GM18867 (cell line): ENCODE results near the gene CTPS2.
"Not testable (repeated sequence)": the region's sequence is repeated elsewhere in the genome, so short reads cannot be mapped to it uniquely, and the experiment has no call there.

ENCODE experiments used
- ATAC-seq: cut with Tn5 transposase; IDR thresholded peaks from one replicate; pipeline ENCODE4 v1.9.1; 2021; ENCODE audit warnings: mild to moderate bottlenecking, moderate library complexity; ENCODE audit not compliant: unreplicated experiment

Gene CTPS2

GRCh38 chrX:16659321-16659720 is 53.1 kb downstream of the CTPS2 start:
- no peak for ATAC-seq

DNA sequence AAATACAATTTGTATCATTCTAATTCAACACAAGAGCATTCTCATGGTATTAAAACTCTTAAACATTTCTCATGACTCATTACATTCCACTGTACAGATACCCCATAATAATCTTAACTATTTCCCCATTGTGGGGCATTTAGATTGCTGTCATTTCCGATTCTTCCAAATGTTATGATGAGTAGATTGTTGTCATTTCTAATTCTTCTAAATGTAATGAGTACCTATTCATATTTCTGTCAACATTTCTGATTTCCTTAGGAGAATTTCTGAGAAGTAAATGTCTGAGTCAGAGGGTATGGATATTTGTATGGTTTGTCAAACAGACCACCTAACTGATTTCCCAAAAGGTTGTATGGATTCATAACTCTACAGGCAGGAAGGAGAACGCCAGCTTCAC is 54.2 kb downstream of the CTPS2 start:
- no peak for ATAC-seq

DNA sequence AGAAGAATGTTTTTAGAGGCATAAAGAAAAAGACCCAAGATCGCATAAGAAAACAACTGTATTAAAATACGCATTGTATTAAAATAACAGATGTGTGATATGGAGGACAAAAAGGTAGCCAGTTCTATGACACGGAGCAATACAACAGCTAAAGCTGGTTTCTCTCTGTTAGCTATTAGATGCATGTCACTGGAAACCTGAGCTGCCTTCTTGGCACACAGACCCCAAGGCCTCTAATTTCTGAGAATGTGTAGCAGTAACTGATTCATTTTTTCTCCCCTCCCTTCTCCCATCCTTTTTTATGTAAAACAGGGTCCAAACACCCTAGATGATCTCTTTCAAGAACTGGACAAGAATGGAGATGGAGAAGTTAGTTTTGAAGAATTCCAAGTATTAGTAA is 58.4 kb downstream of the CTPS2 start:
- ATAC-seq, result no peak

GRCh38 chrX:16653424-16653823 is 59.0 kb downstream of the CTPS2 start:
- no peak for ATAC-seq

GRCh38 chrX:16651391-16652024 is 61.0 kb downstream of the CTPS2 start:
- no peak for ATAC-seq

GRCh38 chrX:16649858-16650257 is 62.6 kb downstream of the CTPS2 start, which contains the start of gene S100G:
TSS of gene S100G (plus strand) at chrX:16650158. CDS start at chrX:16651007, 849 bp downstream.
- no peak for ATAC-seq

GRCh38 chrX:16646366-16647138 is 65.9 kb downstream of the CTPS2 start:
- no peak for ATAC-seq

- ATAC-seq, result no peak
Observed at GRCh38 chrX:16643176-16643575, 69.3 kb downstream of the CTPS2 start.

- ATAC-seq, result no peak
Observed at GRCh38 chrX:16640823-16641222, 71.6 kb downstream of the CTPS2 start.

- ATAC-seq, result no peak
Observed at GRCh38 chrX:16639966-16640365, 72.5 kb downstream of the CTPS2 start.

- no peak for ATAC-seq
Observed at GRCh38 chrX:16638533-16638932, 73.9 kb downstream of the CTPS2 start.

DNA sequence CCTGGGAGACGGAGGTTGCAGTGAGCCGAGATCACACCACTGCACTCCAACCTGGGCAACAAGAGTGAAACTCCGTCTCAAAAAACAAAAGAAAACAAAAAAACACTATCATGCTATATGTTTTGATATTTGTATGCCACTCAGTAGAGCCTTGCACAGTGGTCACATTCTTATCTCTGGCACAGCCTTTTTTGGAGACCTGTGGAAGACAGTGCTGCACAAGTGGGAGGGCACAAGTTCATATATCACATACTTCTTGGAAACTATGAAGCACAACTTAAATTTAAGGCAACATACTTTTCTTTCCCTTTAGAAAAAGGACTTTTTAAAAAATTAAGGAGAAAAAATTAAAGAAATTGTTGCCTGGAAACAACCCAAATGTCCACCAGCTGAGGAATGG is 76.9 kb downstream of the CTPS2 start:
- ATAC-seq, result no peak

- no peak for ATAC-seq
Observed at GRCh38 chrX:16635040-16635439, 77.4 kb downstream of the CTPS2 start.

DNA sequence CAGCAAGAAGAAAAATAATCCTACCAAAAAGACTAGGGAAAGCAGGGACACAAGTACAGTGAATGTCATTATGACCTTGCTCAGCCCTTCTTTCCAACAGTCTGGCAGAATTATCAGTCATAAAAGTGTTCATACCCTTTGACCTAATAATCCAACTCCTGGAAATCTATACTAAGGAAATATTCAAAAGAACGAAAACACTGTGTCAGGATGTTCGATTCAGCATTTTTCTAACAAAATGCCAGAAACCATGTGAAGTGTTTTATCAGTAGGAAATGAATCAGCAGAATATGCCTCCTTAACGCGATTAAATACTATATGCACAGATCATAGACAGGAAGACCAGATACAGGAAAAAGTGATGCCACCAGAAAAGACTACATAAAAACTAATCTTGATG is 78.7 kb downstream of the CTPS2 start:
- no peak for ATAC-seq

GRCh38 chrX:16629909-16630308 is 82.6 kb downstream of the CTPS2 start:
- ATAC-seq, result no peak

- no peak for ATAC-seq
Observed at GRCh38 chrX:16628946-16629595, 83.4 kb downstream of the CTPS2 start.

DNA sequence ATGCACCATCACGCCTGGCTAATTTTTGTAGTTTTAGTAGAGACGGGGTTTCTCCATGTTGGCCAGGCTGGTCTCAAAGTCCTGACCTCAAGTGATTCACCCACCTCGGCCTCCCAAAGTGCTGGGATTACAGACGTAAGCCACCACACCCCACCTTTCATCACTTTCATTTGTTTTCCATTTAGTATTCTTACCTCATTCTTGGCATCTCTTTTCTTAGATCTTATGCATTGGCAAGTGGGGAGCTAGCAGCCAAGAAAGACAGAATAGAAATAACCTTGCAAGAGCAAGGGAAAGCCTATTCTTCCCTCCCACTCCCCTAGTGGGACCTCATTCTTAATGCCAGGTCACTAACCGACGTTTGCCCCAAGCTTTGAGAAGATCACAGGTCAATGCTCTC is 84.0 kb downstream of the CTPS2 start:
- ATAC-seq, result not testable (repeated sequence)

GRCh38 chrX:16619024-16619423 is 93.4 kb downstream of the CTPS2 start:
- no peak for ATAC-seq

DNA sequence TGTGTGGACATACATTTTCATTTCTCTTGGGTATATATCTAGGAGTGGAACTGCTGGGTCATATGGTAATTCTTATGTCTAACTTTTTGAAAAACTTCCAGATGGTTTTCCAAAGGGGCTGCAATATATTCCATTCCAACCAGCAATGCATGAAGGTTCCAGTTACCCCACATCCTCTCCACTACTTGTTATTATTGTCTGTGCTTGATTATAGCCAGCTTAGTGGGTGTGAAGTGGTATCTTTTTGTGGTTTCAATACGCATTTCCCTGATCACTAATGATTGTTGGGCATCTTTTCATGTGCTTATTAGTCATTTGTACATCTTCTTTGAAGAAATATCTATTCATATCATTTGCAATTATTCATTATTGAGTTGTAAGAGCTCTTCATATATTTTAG is 94.0 kb downstream of the CTPS2 start:
- no peak for ATAC-seq

DNA sequence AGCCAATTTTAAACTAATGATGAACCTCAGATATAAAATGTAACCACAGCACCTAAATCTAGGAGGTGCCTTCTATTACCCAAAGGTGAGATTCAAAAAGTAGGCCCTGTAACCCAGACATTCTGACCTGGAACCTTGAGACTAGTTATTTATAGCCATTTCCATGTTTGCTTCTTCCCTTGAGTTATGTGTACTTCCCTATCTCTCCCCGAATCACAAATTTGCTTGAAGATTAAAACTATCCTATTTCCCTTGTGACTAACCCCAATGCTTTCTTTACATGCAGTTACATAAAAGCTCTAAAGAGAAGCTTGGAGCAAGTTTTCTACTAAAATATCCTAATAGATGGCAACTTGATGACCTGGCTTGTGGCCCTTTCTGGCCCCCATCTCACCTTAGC is 95.1 kb downstream of the CTPS2 start:
- ATAC-seq, result no peak

DNA sequence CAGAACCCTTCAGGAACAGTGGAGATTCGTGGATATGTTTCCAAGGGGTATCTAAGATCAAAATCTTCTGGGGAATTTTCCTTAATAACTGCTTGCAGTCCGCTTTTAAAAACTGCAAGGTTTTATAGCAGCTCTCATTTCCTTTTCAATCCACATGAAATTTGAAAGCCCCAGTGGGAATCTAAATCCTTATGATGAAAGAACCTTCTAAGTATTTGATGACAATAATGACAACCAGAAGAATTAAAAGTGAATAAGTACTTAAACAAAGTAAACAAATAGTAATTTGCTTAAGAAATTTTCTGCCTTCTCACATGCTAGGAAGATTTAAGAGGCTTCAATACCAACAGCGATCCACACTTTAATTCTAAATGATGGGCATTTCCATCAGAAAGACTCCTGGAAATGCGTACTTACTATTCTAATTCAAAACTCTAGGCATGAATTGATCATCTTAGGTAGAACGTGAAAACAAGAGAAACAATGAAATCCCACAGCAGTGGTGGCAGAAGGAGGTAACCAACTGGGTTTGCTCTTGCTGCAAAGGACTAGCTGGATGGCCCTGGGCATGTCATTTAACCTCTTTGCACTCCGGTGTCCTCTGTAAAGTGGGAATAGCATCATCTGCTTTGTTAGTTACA is 100.1 kb downstream of the CTPS2 start:
- no peak for ATAC-seq

DNA sequence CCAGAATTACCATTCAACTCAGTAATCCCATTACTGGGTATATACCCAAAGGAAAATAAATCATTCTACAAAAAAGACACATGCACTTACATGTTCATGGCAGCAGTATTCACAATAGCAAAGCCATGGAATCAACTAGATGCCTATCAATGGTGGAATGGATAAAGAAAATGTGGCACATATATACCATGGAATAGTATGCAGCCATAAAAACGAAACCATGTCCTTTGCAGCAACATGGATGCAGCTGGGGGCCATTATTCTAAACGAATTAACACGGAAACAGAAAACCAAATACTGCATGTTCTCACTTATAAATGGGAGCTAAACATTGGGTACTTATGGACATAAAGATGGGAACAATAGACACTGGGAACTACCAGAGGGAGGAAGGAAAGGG is 101.8 kb downstream of the CTPS2 start:
- not testable (repeated sequence) for ATAC-seq
